Stimulated activated naive B cell treated with anti-CD40 and anti-IgM and Interleukin-4, amounts not matched to agents 10 μg/mL and 1 μg/mL and 100 μg/mL, for 72 hours (primary cell): Measurements from ENCODE around the gene CCDC66.
"Not testable (repeated sequence)": the region's sequence is repeated elsewhere in the genome, so short reads cannot be mapped to it uniquely, and the experiment has no call there.

Experiments used
- ATAC-seq, 2 donors: fragments of 150-1000 bp; cut with Tn5 transposase; replicated peaks; 2 replicates each; pipeline ENCODE4 v1.10.0; 2021; ENCODE audit warnings: moderate library complexity in 1 of 2
- DNase-seq: peaks from one replicate; pipeline ENCODE4 v3.0.0; 2021
- H3K27ac Mint-ChIP-seq: one replicate; pipeline ENCODE4 v1.8.0; 2022; ENCODE audit warnings: mild to moderate bottlenecking, mixed read lengths
- H3K27me3 Mint-ChIP-seq, 2 donors: one replicate each; pipeline ENCODE4 v1.8.0; 2022; ENCODE audit warnings: mixed read lengths in 2 of 2
- H3K36me3 Mint-ChIP-seq, 2 donors: one replicate each; pipeline ENCODE4 v1.8.0; 2022; ENCODE audit warnings: mixed read lengths in 2 of 2, mild to moderate bottlenecking in 1 of 2
- H3K4me1 Mint-ChIP-seq, 2 donors: one replicate each; pipeline ENCODE4 v1.8.0; 2022; ENCODE audit warnings: mixed read lengths in 2 of 2, mild to moderate bottlenecking in 1 of 2
- H3K4me3 Mint-ChIP-seq, 2 donors: one replicate each; pipeline ENCODE4 v1.8.0; 2022; ENCODE audit warnings: mild to moderate bottlenecking in 2 of 2, mixed read lengths in 2 of 2, moderate library complexity in 1 of 2
- H3K9me3 Mint-ChIP-seq, 2 donors: one replicate each; pipeline ENCODE4 v1.8.0; 2022; ENCODE audit warnings: mixed read lengths in 2 of 2, mild to moderate bottlenecking in 1 of 2

The CCDC66 gene

GRCh38 chr3:56556908-56557830, at the start of gene CCDC66:
Gene CCDC66, plus strand, starts transcription at chr3:56557175. Its CDS starts 68 bp downstream, at chr3:56557243.
- H3K9me3 Mint-ChIP-seq: peaks cover 0 to 3% of the 10 kb centered on the region in 2 donors

DNA sequence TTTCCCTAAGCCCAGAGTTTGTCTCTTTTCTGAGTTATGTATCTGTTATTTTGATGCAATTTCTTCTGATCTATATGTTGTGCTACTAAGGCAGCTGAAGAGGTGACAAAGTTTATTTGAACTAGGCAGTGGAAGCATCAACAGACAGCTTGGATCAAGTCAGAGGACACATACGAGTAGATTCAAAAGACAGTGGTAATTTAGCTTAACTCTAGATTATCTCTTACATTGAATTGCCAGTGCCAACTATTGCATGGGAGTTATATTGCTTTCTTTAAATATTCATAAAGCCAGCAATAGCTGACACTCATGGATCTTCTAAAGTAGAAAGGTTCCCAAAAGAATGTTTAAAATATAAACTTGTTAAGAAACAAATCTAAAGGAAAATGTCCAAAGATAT, 37.3 kb upstream of the CCDC66 start:
- H3K27ac Mint-ChIP-seq: no peak overlapping the region
- DNase-seq (no peak), ATAC-seq (no peak)
- H3K4me3 Mint-ChIP-seq: no peak overlapping the region
- H3K9me3 Mint-ChIP-seq: peaks cover 0 to 1% of the 10 kb centered on the region in 2 donors
- peaks cover 21 to 27% of the 10 kb centered on the region in 2 donors for H3K27me3 Mint-ChIP-seq
- no peaks in the 10 kb centered on the region for H3K4me1 Mint-ChIP-seq
- H3K36me3 Mint-ChIP-seq: no peaks in the 10 kb centered on the region

More at GRCh38 chr3:56556908-56557830, at the start of gene CCDC66:
- ATAC-seq (peak; percentile 99 to 100), DNase-seq (peak; percentile 92)
- peak within 1 kb of the TSS; percentile 95 to 98 for H3K4me3 Mint-ChIP-seq
- peak within 1 kb of the TSS; percentile 95 for H3K27ac Mint-ChIP-seq
- H3K4me1 Mint-ChIP-seq: peaks cover 12 to 18% of the 10 kb centered on the region in 2 donors
- H3K36me3 Mint-ChIP-seq: peaks cover 7 to 12% of the 10 kb centered on the region in 2 donors
- no peaks in the 10 kb centered on the region for H3K27me3 Mint-ChIP-seq

DNA sequence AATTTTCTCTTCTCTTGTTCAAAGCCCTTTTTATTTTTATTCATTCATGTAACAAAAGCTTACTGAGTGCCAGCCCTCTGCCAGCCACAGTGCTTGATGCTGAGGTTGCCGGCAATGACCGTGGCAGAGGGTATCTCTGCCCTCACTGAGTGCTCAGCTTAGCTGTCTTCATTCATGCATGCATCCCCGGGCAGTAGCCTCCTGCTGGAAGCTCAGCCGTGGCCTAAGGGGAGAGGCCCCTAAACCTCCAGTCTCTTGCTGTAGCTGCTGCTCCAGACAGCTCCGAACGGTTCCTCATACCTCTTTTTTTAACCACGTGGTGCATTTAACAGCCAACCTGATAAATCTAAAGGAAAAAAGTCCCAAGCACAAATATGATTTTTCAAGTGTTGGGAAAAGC, 34.6 kb upstream of the CCDC66 start:
- no peaks in the 10 kb centered on the region for H3K4me1 Mint-ChIP-seq
- H3K27me3 Mint-ChIP-seq: peaks cover 21% of the 10 kb centered on the region in 2 donors
- no peak for DNase-seq
- ATAC-seq: no peak
- H3K9me3 Mint-ChIP-seq: peaks cover 0 to 1% of the 10 kb centered on the region in 2 donors
- no peaks in the 10 kb centered on the region for H3K36me3 Mint-ChIP-seq
- no peak overlapping the region for H3K27ac Mint-ChIP-seq
- H3K4me3 Mint-ChIP-seq: no peak overlapping the region

DNA sequence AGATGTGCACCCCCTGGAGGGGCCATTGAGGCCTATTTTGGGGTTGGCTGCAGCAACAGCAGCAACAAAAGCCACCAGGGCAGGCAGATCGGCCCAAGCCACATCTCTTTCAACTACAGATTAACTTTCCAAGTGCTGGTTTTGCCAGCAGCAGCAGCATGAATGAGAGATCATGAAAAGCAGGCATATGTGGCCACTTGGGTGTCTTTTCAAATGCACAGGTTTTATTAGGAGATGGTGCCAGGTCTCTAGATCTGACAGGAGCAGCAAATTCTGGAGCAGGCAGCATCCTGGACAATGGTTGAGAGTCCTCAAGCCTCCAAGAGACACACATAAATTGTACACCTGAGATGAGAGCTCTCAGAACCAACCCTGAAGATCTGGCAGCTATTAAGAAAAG, 31.7 kb upstream of the CCDC66 start:
- no peaks in the 10 kb centered on the region for H3K9me3 Mint-ChIP-seq
- H3K27me3 Mint-ChIP-seq: peaks cover 9 to 10% of the 10 kb centered on the region in 2 donors
- H3K27ac Mint-ChIP-seq: no peak overlapping the region
- H3K36me3 Mint-ChIP-seq: no peaks in the 10 kb centered on the region
- H3K4me1 Mint-ChIP-seq: no peaks in the 10 kb centered on the region
- DNase-seq (no peak), ATAC-seq (no peak)
- H3K4me3 Mint-ChIP-seq: no peak overlapping the region

DNA sequence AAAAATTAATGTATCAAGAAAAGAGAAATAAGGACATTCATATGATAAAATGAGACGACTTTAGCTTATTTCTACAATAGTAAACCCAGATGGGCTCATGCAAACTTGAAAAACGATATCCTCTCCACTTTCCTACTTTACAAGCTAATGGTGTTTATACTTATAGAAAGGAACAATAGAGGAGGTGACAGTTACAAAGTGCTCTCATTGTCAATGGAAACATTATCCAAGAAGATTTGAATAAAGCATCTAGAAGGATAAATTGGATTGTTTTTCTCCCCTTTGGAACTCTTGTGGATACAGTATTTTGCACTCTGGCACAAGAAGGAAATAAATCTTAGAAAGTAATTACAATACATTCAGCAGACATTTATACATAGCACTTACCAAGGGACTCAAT, 20.2 kb upstream of the CCDC66 start:
- DNase-seq: no peak

DNA sequence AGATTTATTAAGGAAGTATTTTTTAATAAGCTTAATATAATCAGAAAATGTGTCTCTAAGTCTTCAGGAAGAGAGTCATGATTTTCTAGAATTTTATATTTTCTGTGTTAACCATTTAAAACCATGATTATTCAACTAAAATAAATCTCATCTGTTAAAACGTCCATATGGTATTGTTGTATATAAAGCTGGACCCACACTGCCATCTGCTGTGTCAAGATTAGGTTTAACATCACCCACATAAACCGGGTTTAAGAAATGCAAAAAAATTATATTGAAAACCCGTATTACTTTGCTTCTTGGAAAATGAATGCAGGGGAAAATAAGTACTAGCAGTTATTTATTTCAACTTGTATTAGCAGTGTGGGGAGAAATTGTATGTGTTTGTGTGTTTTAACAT, 9.5 kb upstream of the CCDC66 start:
- peaks cover 6 to 12% of the 10 kb centered on the region in 2 donors for H3K9me3 Mint-ChIP-seq
- peaks cover 0 to 3% of the 10 kb centered on the region in 2 donors for H3K36me3 Mint-ChIP-seq
- peaks cover 2 to 5% of the 10 kb centered on the region in 2 donors for H3K4me1 Mint-ChIP-seq
- no peak overlapping the region for H3K4me3 Mint-ChIP-seq
- H3K27ac Mint-ChIP-seq: no peak overlapping the region
- ATAC-seq (no peak), DNase-seq (no peak)
- H3K27me3 Mint-ChIP-seq: peaks cover 16 to 37% of the 10 kb centered on the region in 2 donors

More for the DNA sequence above, 20.2 kb upstream of the CCDC66 start:
- Mint-ChIP-seq H3K9me3 (peaks cover 8 to 11% of the 10 kb centered on the region in 2 donors), H3K4me3 (no peak overlapping the region), H3K27me3 (peaks cover 18 to 31% of the 10 kb centered on the region in 2 donors), H3K4me1 (no peaks in the 10 kb centered on the region), H3K36me3 (no peaks in the 10 kb centered on the region), H3K27ac (no peak overlapping the region)
- no peak for ATAC-seq

DNA sequence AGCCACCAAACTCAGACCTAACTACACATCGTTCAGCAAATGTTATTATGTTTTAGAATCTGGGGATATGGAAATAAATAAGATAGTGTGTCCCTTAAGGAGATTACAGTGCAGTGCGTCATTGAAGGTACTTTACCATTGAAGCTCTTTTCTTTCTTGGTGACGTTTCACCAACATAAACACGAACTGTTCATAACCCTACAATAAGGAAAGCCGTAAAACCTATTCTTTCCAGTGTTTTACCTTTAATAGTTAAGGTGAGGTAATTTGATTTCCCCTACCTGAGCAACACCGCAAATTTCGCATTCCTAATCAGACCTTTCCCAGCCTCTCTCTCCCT, 826 bp downstream of the CCDC66 start:
- Mint-ChIP-seq H3K4me1 (peaks cover 12 to 18% of the 10 kb centered on the region in 2 donors), H3K9me3 (no peaks in the 10 kb centered on the region), H3K27ac (peak overlapping the region; percentile 95), H3K27me3 (no peaks in the 10 kb centered on the region), H3K4me3 (peak overlapping the region; percentile 95 to 98), H3K36me3 (peaks cover 7 to 12% of the 10 kb centered on the region in 2 donors)
- DNase-seq (no peak), ATAC-seq (no peak)

- ATAC-seq (no peak), DNase-seq (no peak)
- Mint-ChIP-seq H3K9me3 (peaks cover 0 to 5% of the 10 kb centered on the region in 2 donors), H3K4me3 (no peak overlapping the region), H3K36me3 (peaks cover 37 to 57% of the 10 kb centered on the region in 2 donors), H3K4me1 (peaks cover 11 to 17% of the 10 kb centered on the region in 2 donors), H3K27ac (no peak overlapping the region), H3K27me3 (no peaks in the 10 kb centered on the region)
Observed at GRCh38 chr3:56573501-56573900, 16.5 kb downstream of the CCDC66 start.

DNA sequence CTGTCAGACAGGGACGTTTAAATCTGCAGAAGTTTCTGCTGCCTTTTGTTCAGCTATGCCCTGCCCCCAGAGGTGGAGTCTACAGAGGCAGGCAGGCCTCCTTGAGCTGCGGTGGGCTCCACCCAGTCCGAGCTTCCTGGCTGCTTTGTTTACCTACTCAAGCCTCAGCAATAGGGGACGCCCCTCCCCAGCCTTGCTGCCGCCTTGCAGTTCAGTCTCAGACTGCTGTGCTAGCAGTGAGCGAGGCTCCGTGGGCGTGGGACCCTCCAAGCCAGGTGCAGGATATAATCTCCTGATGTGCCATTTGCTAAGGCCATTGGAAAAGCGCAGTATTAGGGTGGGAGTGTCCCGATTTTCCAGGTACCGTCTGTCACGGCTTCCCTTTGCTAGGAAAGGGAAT, 25.0 kb downstream of the CCDC66 start:
- not testable (repeated sequence) for ATAC-seq, DNase-seq, H3K4me3 Mint-ChIP-seq, H3K9me3 Mint-ChIP-seq, H3K27me3 Mint-ChIP-seq, H3K27ac Mint-ChIP-seq
- Mint-ChIP-seq H3K36me3 (peaks cover 47 to 65% of the 10 kb centered on the region in 2 donors), H3K4me1 (peaks cover 17 to 21% of the 10 kb centered on the region in 2 donors)

DNA sequence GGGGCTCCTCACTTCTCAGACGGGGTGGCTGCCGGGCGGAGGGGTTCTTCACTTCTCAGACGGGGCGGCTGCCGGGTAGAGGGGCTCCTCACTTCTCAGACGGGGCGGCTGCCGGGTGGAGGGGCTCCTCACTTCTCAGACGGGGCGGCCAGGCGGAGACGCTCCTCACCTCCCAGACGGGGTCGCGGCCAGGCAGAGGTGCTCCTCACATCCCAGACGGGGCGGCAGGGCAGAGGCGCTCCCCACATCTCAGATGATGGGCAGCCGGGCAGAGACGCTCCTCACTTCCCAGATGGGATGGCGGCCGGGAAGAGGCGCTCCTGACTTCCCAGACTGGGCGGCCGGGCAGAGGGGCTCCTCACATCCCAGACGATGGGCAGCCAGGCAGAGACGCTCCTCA, 27.3 kb downstream of the CCDC66 start:
- ATAC-seq, H3K9me3 Mint-ChIP-seq, DNase-seq, H3K27ac Mint-ChIP-seq, H3K4me3 Mint-ChIP-seq, H3K4me1 Mint-ChIP-seq, H3K27me3 Mint-ChIP-seq: not testable (repeated sequence)
- H3K36me3 Mint-ChIP-seq: peaks cover 29 to 42% of the 10 kb centered on the region in 2 donors

DNA sequence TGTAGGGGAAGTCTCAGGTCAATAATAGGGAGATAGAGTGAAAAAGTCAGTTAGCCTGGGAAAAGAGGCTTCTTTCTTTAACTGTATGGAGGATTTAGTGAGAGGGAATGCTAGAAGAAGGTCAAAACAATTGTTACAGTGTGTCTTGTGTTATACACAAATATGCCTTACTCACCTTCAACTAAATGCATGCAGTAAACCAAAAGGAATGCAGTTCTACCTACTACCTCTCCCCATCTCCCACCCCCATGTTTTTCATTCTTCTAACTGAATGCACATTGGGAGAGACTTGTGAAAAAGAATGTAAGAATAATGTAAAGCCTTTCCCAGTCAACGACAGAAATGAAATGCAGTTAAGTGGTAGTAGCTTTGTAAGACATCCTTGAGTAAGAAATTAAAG, 33.8 kb downstream of the CCDC66 start:
- ATAC-seq: no peak
- no peak for DNase-seq
- Mint-ChIP-seq H3K9me3 (no peaks in the 10 kb centered on the region), H3K4me3 (no peak overlapping the region), H3K27ac (no peak overlapping the region), H3K4me1 (peaks cover 0 to 3% of the 10 kb centered on the region in 2 donors), H3K36me3 (peaks cover 11 to 15% of the 10 kb centered on the region in 2 donors), H3K27me3 (no peaks in the 10 kb centered on the region)

GRCh38 chr3:56591262-56591661, 34.3 kb downstream of the CCDC66 start:
- no peaks in the 10 kb centered on the region for H3K9me3 Mint-ChIP-seq
- DNase-seq: no peak
- ATAC-seq: no peak
- H3K4me3 Mint-ChIP-seq: no peak overlapping the region
- H3K36me3 Mint-ChIP-seq: peaks cover 16 to 19% of the 10 kb centered on the region in 2 donors
- H3K27me3 Mint-ChIP-seq: no peaks in the 10 kb centered on the region
- peak overlapping the region; percentile 14 for H3K27ac Mint-ChIP-seq
- peaks cover under 1 to 5% of the 10 kb centered on the region in 2 donors for H3K4me1 Mint-ChIP-seq

- H3K27ac Mint-ChIP-seq: no peak overlapping the region
- H3K27me3 Mint-ChIP-seq: no peaks in the 10 kb centered on the region
- H3K9me3 Mint-ChIP-seq: no peaks in the 10 kb centered on the region
- peaks cover 2 to 7% of the 10 kb centered on the region in 2 donors for H3K4me1 Mint-ChIP-seq
- no peak for DNase-seq
- peaks cover 35 to 37% of the 10 kb centered on the region in 2 donors for H3K36me3 Mint-ChIP-seq
- ATAC-seq: no peak
- no peak overlapping the region for H3K4me3 Mint-ChIP-seq
Observed at GRCh38 chr3:56593455-56594158, 36.6 kb downstream of the CCDC66 start.

- no peak for ATAC-seq
- Mint-ChIP-seq H3K9me3 (peaks cover 1 to 7% of the 10 kb centered on the region in 2 donors), H3K4me1 (peaks cover 2 to 21% of the 10 kb centered on the region in 2 donors), H3K27ac (no peak overlapping the region), H3K36me3 (peaks cover 59 to 60% of the 10 kb centered on the region in 2 donors), H3K4me3 (no peak overlapping the region), H3K27me3 (no peaks in the 10 kb centered on the region)
- no peak for DNase-seq
Observed at GRCh38 chr3:56595975-56596840, 39.2 kb downstream of the CCDC66 start.
